Liver (tissue), 3 donors: ENCODE data around the gene NPL.

Source experiments
- ATF3 ChIP-seq: IDR thresholded peaks from 2 replicates; pipeline ENCODE4 v1.6.1; 2016; ENCODE audit warnings: antibody characterized with exemption
- CTCF ChIP-seq: fragments of 150-350 bp; IDR thresholded peaks from 2 replicates; pipeline ENCODE4 v1.5.1; 2017; ENCODE audit warnings: improper control_type of control experiment, low read depth, low read length; ENCODE audit not compliant: missing input control
- EGR1 ChIP-seq, 2 donors: IDR thresholded peaks; 2 replicates each; pipeline ENCODE4 v1.6.1; 2016 to 2018; ENCODE audit warnings: antibody characterized with exemption in 2 of 2, low read depth in 2 of 2
- HNF4A ChIP-seq, 2 donors: conservative IDR thresholded peaks; 2 replicates each; pipeline ENCODE4 v1.6.1; 2016; ENCODE audit warnings: antibody characterized with exemption in 2 of 2, mild to moderate bottlenecking in 2 of 2
- JUND ChIP-seq, 2 donors: IDR thresholded peaks; 2 replicates each; pipeline ENCODE4 v1.6.1; 2016; ENCODE audit warnings: antibody characterized with exemption in 2 of 2
- NR2F2 ChIP-seq: IDR thresholded peaks from 2 replicates; pipeline ENCODE4 v1.6.1; 2016; ENCODE audit warnings: antibody characterized with exemption
- RAD21 ChIP-seq, 2 donors: IDR thresholded peaks; 2 replicates each; pipeline ENCODE4 v1.6.1; 2016; ENCODE audit warnings: antibody characterized with exemption in 2 of 2, mild to moderate bottlenecking in 2 of 2
- REST ChIP-seq: IDR thresholded peaks from 2 replicates; pipeline ENCODE4 v1.6.1; 2016; ENCODE audit warnings: antibody characterized with exemption, mild to moderate bottlenecking
- RXRA ChIP-seq, 2 donors: IDR thresholded peaks; 2 replicates each; pipeline ENCODE4 v1.6.1; 2017 to 2018; ENCODE audit warnings: antibody characterized with exemption in 2 of 2, mild to moderate bottlenecking in 1 of 2
- SP1 ChIP-seq: IDR thresholded peaks from 2 replicates; pipeline ENCODE4 v1.6.1; 2018; ENCODE audit warnings: antibody characterized with exemption, mild to moderate bottlenecking
- TAF1 ChIP-seq: conservative IDR thresholded peaks from 2 replicates; pipeline ENCODE4 v1.6.1; 2016; ENCODE audit warnings: antibody characterized with exemption, mild to moderate bottlenecking
- YY1 ChIP-seq: IDR thresholded peaks from 2 replicates; pipeline ENCODE4 v1.6.1; 2016; ENCODE audit warnings: antibody characterized with exemption, mild to moderate bottlenecking
- donor health status: healthy.
- donor health status: healthy.

- TF ChIP-seq TAF1 (no peak), CTCF (no peak), REST (no peak), SP1 (no peak), YY1 (no peak), RXRA (IDR thresholded peaks at IDR 0.05) (no peak), RAD21 (IDR thresholded peaks at IDR 0.05) (no peak), NR2F2 (no peak), EGR1 (IDR thresholded peaks at IDR 0.05; ENCODE audit: low read depth in 2 of 2) (no peak), ATF3 (no peak), HNF4A (conservative IDR thresholded peaks at IDR 0.05) (no peak), JUND (IDR thresholded peaks at IDR 0.05) (no peak)
Observed at GRCh38 chr1:182862827-182863226, 73.3 kb downstream of the NPL start.
